Heart left ventricle (tissue), 13 donors: Measurements from ENCODE around the gene RNF213.

Experiments
- CTCF ChIP-seq, 12 donors: fragments of 200-600 bp; sonication (generic) in 4 of 12; IDR thresholded peaks; one replicate each; pipeline versions ENCODE4 v1.5.0 to v1.8.0; 2018 to 2022; ENCODE audit warnings: antibody characterized with exemption in 12 of 12, mild to moderate bottlenecking in 5 of 12
- POLR2A ChIP-seq, 2 donors: fragments of 450-650 bp; IDR thresholded peaks; one replicate each; pipeline ENCODE4 v1.6.1; 2017; ENCODE audit warnings: antibody characterized with exemption in 2 of 2, mild to moderate bottlenecking in 2 of 2, moderate library complexity in 2 of 2
- donor health status: ischemic (EF 13 %, LVEDD 7.1; RV severe dilation, severe dysfunction).
- donor health status: DM: no; HTN: yes; CAD: no.
- donor health status: DM: no; HTN: no; CAD: no.
- donor health status: ischemic (EF 25% LVEDD 6.9; RV normal size, moderate dysfunction).
- donor health status: ischemic (EF 25% LVEDD 5.7; RV mildly dilated, moderate dysfunction).
- donor health status: ischemic (EF 35%, LVEDD 5.7; RV mildly dilated, moderate dysfunction).
- donor health status: nonischemic (EF 11% LVEDD 7.7; RV severe dilation, severe dysfunction).
- donor health status: DM: yes; HTN: yes; CAD: no.
- donor health status: PGD.
- donor health status: ischemic (EF 29% LVEDD 5.4; RV normal size, mild dysfunction).
- donor health status: nonischemic (EF 23%, LVEDD 6.1; RV moderate dilation, normal function).

- no peak for TF ChIP-seq POLR2A (IDR thresholded peaks at IDR 0.05)
- TF ChIP-seq CTCF (IDR thresholded peaks at IDR 0.05), result no peak
These were observed 102.5 kb downstream of the RNF213 start for GRCh38 chr17:80363120-80363515.
